ENCODE data around the gene APLP1.
"Not testable (repeated sequence)": the region's sequence is repeated elsewhere in the genome, so short reads cannot be mapped to it uniquely, and the experiment has no call there.

The APLP1 gene

GRCh38 chr19:35908973-35909683, 40.8 kb downstream of the APLP1 start:
- no peak for DNase-seq

GRCh38 chr19:35909684-35910035, 41.3 kb downstream of the APLP1 start:
- no peak for DNase-seq

GRCh38 chr19:35910355-35910754, 42.0 kb downstream of the APLP1 start:
- DNase-seq, result not testable (repeated sequence)

GRCh38 chr19:35911173-35911572, 42.8 kb downstream of the APLP1 start:
- DNase-seq, result no peak

- DNase-seq, result no peak
Measured at GRCh38 chr19:35911790-35912189, 43.4 kb downstream of the APLP1 start.

GRCh38 chr19:35913589-35913988, 45.2 kb downstream of the APLP1 start:
- DNase-seq, result no peak

GRCh38 chr19:35915443-35915842, 47.1 kb downstream of the APLP1 start:
- DNase-seq, result no peak

GRCh38 chr19:35919306-35919705, 50.9 kb downstream of the APLP1 start:
- DNase-seq, result no peak

GRCh38 chr19:35921012-35921411, 52.6 kb downstream of the APLP1 start:
- no peak for DNase-seq

- no peak for DNase-seq
Measured at GRCh38 chr19:35925501-35925900, 57.1 kb downstream of the APLP1 start.

GRCh38 chr19:35928507-35928906, 60.1 kb downstream of the APLP1 start:
- DNase-seq, result no peak

Measured in NCI-H2107 (cell line).